A673 (cell line): ENCODE measurements around the gene ELK3. TPM values are rescaled to one million over a fixed set of nuclear protein-coding genes. Genes with fewer than 3 reads are reported as not detected.

ENCODE experiments used
- BruUV-seq: library from RNA; stranded (reverse); fragments of 400-500 nt; replicated peaks from 2 replicates; lab custom pipeline; 2021; lab: Mats Ljungman, UMichigan
- CTCF ChIA-PET: fragments of 300-600 bp; sonication (Branson Sonifier 250); formaldehyde crosslinking; loops from one replicate; lab custom pipeline; 2022; ENCODE audit warnings: antibody characterized with exemption; lab: Charles Lee
- POLR2A ChIA-PET: fragments of 300-600 bp; sonication (Branson Sonifier 250); formaldehyde crosslinking; loops from one replicate; lab custom pipeline; 2022; ENCODE audit warnings: antibody characterized with exemption; ENCODE audit not compliant: low non-redundant PET; lab: Charles Lee
- DNase-seq: peaks from one replicate; pipeline ENCODE4 v3.0.0-alpha.2; 2015; ENCODE audit warnings: low spot score
- H3K27ac ChIP-seq: fragments of 200-600 bp; sonication (generic); 2 replicates; pipeline ENCODE4 v1.5.1; 2016; ENCODE audit warnings: mixed run types, low read depth, mild to moderate bottlenecking, mixed read lengths, antibody characterized with exemption, low read length; ENCODE audit not compliant: poor library complexity, severe bottlenecking
- H3K27me3 ChIP-seq: fragments of 200-600 bp; sonication (generic); replicated peaks from 2 replicates; pipeline ENCODE4 v1.6.1; 2017; ENCODE audit warnings: mixed run types, low read depth, mild to moderate bottlenecking, mixed read lengths, antibody characterized with exemption, low read length; ENCODE audit not compliant: insufficient read depth, poor library complexity
- H3K36me3 ChIP-seq: fragments of 200-600 bp; sonication (generic); 2 replicates; pipeline ENCODE4 v1.6.1; 2016; ENCODE audit warnings: mixed run types, mild to moderate bottlenecking, mixed read lengths, antibody characterized with exemption, low read length; ENCODE audit not compliant: insufficient read depth, poor library complexity, severe bottlenecking
- H3K4me1 ChIP-seq: fragments of 200-600 bp; sonication (generic); 2 replicates; pipeline ENCODE4 v1.6.1; 2017; ENCODE audit warnings: mixed run types, mild to moderate bottlenecking, mixed read lengths, antibody characterized with exemption, low read length; ENCODE audit not compliant: insufficient read depth, poor library complexity, severe bottlenecking
- H3K4me3 ChIP-seq: fragments of 200-600 bp; sonication (generic); 2 replicates; pipeline ENCODE4 v1.5.1; 2016; ENCODE audit warnings: low read depth, mixed run types, mild to moderate bottlenecking, mixed read lengths, low read length; ENCODE audit not compliant: poor library complexity, severe bottlenecking
- H3K9me3 ChIP-seq: fragments of 200-600 bp; sonication (generic); 2 replicates; pipeline ENCODE4 v1.6.1; 2016; ENCODE audit warnings: mixed run types, low read depth, mild to moderate bottlenecking, mixed read lengths, antibody characterized with exemption, low read length; ENCODE audit not compliant: poor library complexity, severe bottlenecking
- EZH2 ChIP-seq: fragments of 200-600 bp; sonication (generic); IDR thresholded peaks from 2 replicates; pipeline ENCODE4 v1.6.1; 2017; ENCODE audit warnings: borderline replicate concordance, low read depth, mild to moderate bottlenecking, mixed read lengths, antibody characterized with exemption, low read length; ENCODE audit not compliant: poor library complexity, severe bottlenecking
- intact Hi-C: fragments of 100-400 bp; cut with micrococcal nuclease; formaldehyde crosslinking; loops from one replicate; pipeline ENCODE4 v1.10.0; 2022; ENCODE audit not compliant: unreplicated experiment
- total RNA-seq: library from RNA; stranded (reverse); gene quantifications from 2 replicates; pipeline ENCODE4 v1.2.3, GENCODE V29; 2021
- TF ChIP-seq, protein P1 (sequence below): fragments of 300-800, 200-600 bp; sonication (generic); conservative IDR thresholded peaks from 2 replicates; pipeline ENCODE4 v1.5.1; 2017; ENCODE audit warnings: low read depth, mild to moderate bottlenecking, antibody characterized with exemption, low read length, moderate library complexity, mixed read lengths

Gene ELK3
- total RNA-seq, 1 experiment from 2014 or later: 62.1 TPM

DNA sequence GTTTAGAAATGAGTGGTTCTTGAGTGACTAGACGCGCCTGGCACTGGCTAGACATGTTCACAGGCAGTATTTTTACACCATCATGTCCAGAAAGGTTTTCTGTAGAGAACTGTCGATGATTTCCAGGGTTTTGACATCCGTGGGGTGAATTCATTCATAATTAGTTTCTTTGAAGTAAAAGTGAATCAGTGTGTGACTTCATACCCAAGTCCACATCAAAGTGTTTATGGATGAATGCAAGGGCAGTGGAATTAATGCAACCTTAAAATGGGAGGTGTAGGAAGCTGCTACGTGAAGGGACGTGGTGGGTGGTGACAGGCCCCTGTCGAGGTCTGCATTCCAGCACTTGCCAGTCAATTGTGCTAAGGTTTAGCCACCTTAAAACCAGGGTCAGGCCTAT, 38.4 kb upstream of the ELK3 start:
- no peaks in the 10 kb centered on the region for H3K4me1 ChIP-seq
- no peaks in the 10 kb centered on the region for H3K36me3 ChIP-seq
- no peak overlapping the region for H3K27ac ChIP-seq
- no peaks in the 10 kb centered on the region for H3K27me3 ChIP-seq
- H3K9me3 ChIP-seq: no peaks in the 10 kb centered on the region
- ChIA-PET POLR2A (no interaction called here), CTCF (no interaction called here)
- intact Hi-C loops: no loop called here
- no peak overlapping the region for H3K4me3 ChIP-seq
- no peak for DNase-seq
- BruUV-seq: no TSS peak
- TF ChIP-seq, protein P1, sequence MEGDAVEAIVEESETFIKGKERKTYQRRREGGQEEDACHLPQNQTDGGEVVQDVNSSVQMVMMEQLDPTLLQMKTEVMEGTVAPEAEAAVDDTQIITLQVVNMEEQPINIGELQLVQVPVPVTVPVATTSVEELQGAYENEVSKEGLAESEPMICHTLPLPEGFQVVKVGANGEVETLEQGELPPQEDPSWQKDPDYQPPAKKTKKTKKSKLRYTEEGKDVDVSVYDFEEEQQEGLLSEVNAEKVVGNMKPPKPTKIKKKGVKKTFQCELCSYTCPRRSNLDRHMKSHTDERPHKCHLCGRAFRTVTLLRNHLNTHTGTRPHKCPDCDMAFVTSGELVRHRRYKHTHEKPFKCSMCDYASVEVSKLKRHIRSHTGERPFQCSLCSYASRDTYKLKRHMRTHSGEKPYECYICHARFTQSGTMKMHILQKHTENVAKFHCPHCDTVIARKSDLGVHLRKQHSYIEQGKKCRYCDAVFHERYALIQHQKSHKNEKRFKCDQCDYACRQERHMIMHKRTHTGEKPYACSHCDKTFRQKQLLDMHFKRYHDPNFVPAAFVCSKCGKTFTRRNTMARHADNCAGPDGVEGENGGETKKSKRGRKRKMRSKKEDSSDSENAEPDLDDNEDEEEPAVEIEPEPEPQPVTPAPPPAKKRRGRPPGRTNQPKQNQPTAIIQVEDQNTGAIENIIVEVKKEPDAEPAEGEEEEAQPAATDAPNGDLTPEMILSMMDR: no peak
- TF ChIP-seq EZH2: no peak

DNA sequence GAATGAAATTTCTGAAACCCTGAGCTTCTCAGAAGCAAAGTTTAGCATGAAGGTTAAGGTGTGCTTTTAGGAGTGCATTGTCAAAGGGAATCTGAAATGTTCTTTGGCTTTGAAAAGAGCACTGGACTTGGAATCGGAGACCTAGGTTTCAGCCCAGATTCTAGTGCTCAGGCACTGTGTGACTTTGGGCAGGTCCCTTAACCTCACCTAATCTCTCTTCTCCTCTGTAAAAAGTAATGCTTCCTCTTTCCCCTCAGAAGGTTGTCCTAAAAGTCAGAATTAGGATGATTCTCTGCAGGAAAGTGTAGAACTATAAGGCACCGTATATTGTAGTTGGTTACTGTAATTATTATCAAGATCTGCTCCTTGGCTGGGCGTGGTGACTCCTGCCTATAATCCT, 38.0 kb upstream of the ELK3 start:
- intact Hi-C loops: no loop called here
- Histone ChIP-seq H3K4me1 (no peaks in the 10 kb centered on the region), H3K36me3 (no peaks in the 10 kb centered on the region), H3K4me3 (no peak overlapping the region), H3K9me3 (no peaks in the 10 kb centered on the region), H3K27me3 (no peaks in the 10 kb centered on the region), H3K27ac (no peak overlapping the region)
- POLR2A ChIA-PET: no interaction called here
- CTCF ChIA-PET: no interaction called here
- no TSS peak for BruUV-seq
- no peak for TF ChIP-seq EZH2
- TF ChIP-seq, protein P1: no peak
- no peak for DNase-seq

DNA sequence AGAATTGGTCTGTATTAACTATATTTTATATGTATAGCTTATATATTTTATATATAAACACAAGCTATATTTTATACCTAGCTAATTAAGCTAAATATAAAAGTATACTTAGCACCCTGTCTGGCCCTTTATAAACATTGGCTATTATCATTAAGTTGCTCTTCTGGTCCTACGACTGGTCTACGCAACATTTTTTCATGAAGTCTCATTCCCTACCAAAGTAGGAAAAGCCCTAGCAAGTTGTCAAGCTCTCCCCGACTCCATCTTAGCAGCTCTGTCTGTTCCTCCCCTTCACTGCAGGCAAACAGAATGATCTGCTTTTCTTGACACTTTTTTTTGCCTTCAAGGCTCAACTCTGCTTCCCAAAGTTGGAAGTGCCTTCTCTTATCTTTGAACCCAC, 36.7 kb upstream of the ELK3 start:
- no TSS peak for BruUV-seq
- Histone ChIP-seq H3K4me1 (no peaks in the 10 kb centered on the region), H3K9me3 (no peaks in the 10 kb centered on the region), H3K36me3 (no peaks in the 10 kb centered on the region), H3K27ac (no peak overlapping the region), H3K4me3 (no peak overlapping the region), H3K27me3 (no peaks in the 10 kb centered on the region)
- ChIA-PET POLR2A (no interaction called here), CTCF (interaction anchor here (0.6 kb wide), 1 partner anchor 51 kb away, joined by 3 read pairs; no protein-coding TSS in a partner anchor)
- TF ChIP-seq EZH2: no peak
- TF ChIP-seq, protein P1: no peak
- intact Hi-C loops: no loop called here
- DNase-seq: no peak
